ENCODE measurements around the gene FANK1. TPM values are rescaled to one million over a fixed set of nuclear protein-coding genes. Genes with fewer than 3 reads are reported as not detected.

Gene FANK1
- total and polyA plus RNA-seq, 2 donors (not counting 1 experiment from before 2014, with no cell fraction given), result 0.13 TPM; not detected in 1

DNA sequence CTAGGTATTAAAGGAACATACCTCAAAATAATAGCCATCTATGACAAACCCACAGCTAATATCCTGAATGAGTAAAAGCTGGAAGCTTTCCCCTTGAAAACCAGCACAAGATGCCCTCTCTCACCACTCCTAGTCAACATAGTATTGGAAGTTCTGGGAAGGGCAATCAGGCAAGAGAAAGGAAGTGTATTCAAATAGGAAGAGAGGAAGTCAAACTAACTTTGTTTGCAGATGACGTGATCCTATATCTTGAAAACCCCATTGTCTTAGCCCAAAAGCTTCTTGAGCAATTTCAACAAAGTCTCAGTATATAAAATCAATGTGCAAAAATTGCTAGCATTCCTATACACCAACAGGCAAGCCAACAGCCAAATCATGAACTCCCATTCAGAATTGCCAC lies 131.3 kb downstream of the FANK1 start:
- Histone ChIP-seq H3K4me2 (replicated peaks; ENCODE audit: low read depth, low read length, poor library complexity, severe bottlenecking) (no peak overlapping the region), H3K27ac (ENCODE audit: low read length in 2 of 2) (no peak overlapping the region), H3K36me3 (replicated peaks in 1 of 2; ENCODE audit: control extremely low read depth in 1 of 2, control insufficient read depth in 1 of 2, extremely low read depth in 1 of 2, insufficient read depth in 2 of 2, low read length in 1 of 2) (no peaks in the 10 kb centered on the region), H3K27me3 (replicated peaks in 1 of 4; ENCODE audit: control extremely low read depth in 1 of 4, control insufficient read depth in 3 of 4, insufficient read depth in 4 of 4, low read length in 3 of 4) (no peaks in the 10 kb centered on the region), H3K9ac (ENCODE audit: low read length) (no peak overlapping the region), H3K9me3 (ENCODE audit: control extremely low read depth in 1 of 3, control insufficient read depth in 2 of 3, insufficient read depth in 1 of 3, low read length in 2 of 3) (peaks cover 0 to 2% (median 0%) of the 10 kb centered on the region in 3 donors), H3K4me3 (ENCODE audit: control extremely low read depth in 1 of 5, extremely low read depth in 1 of 5, insufficient read depth in 1 of 5, low read depth in 2 of 5, low read length in 4 of 5) (no peak overlapping the region), H4K20me1 (ENCODE audit: control insufficient read depth, insufficient read depth, low read length, poor library complexity, severe bottlenecking) (no peaks in the 10 kb centered on the region), H3K4me1 (ENCODE audit: control insufficient read depth in 2 of 2, insufficient read depth in 2 of 2, low read length in 2 of 2) (no peaks in the 10 kb centered on the region), H3K79me2 (ENCODE audit: control insufficient read depth, insufficient read depth, low read length) (no peaks in the 10 kb centered on the region), H2AFZ (ENCODE audit: insufficient read depth, low read depth, low read length, poor library complexity, severe bottlenecking) (no peak overlapping the region)
- H3K27ac Mint-ChIP-seq, result no peak overlapping the region
- ChIA-PET CTCF (interaction anchor here (1.9 kb wide), 1 partner anchor 46 kb away, joined by 7 read pairs; no protein-coding TSS in a partner anchor), POLR2A (no interaction called here)
- intact Hi-C loops (cut with micrococcal nuclease), result no loop called here
- H3K9me3 Mint-ChIP-seq (ENCODE audit: insufficient read depth), result peaks cover 6% of the 10 kb centered on the region
- no peak for DNase-seq
- no peaks in the 10 kb centered on the region for H3K4me1 Mint-ChIP-seq
- ATAC-seq (ENCODE audit: low read depth), result no peak
- TF ChIP-seq CTCF (IDR thresholded peaks at IDR 0.05) (no peak), EZH2 (IDR thresholded peaks at IDR 0.05; ENCODE audit: borderline replicate concordance, insufficient read depth, low read depth, low read length, poor library complexity, severe bottlenecking) (no peak)
- H3K27me3 Mint-ChIP-seq, result no peaks in the 10 kb centered on the region
- whole genome bisulfite sequencing (ENCODE audit: insufficient coverage), result no CpG with 5 or more reads among the region's 1 CpG
- no peak overlapping the region for H3K4me3 Mint-ChIP-seq

GRCh38 chr10:126029999-126030398 lies 133.6 kb downstream of the FANK1 start:
- POLR2A ChIA-PET, result no interaction called here
- 40% methylated on average over 1 of the region's 3 CpGs for WGBS (ENCODE audit: insufficient coverage)
- Histone ChIP-seq H3K36me3 (replicated peaks in 1 of 2; ENCODE audit: control extremely low read depth in 1 of 2, control insufficient read depth in 1 of 2, extremely low read depth in 1 of 2, insufficient read depth in 2 of 2, low read length in 1 of 2) (no peaks in the 10 kb centered on the region), H2AFZ (ENCODE audit: insufficient read depth, low read depth, low read length, poor library complexity, severe bottlenecking) (no peak overlapping the region), H3K9me3 (ENCODE audit: control extremely low read depth in 1 of 3, control insufficient read depth in 2 of 3, insufficient read depth in 1 of 3, low read length in 2 of 3) (peaks cover 0 to 13% (median 0%) of the 10 kb centered on the region in 3 donors), H3K4me1 (ENCODE audit: control insufficient read depth in 2 of 2, insufficient read depth in 2 of 2, low read length in 2 of 2) (no peaks in the 10 kb centered on the region), H3K27me3 (replicated peaks in 1 of 4; ENCODE audit: control extremely low read depth in 1 of 4, control insufficient read depth in 3 of 4, insufficient read depth in 4 of 4, low read length in 3 of 4) (no peaks in the 10 kb centered on the region), H3K4me3 (ENCODE audit: control extremely low read depth in 1 of 5, extremely low read depth in 1 of 5, insufficient read depth in 1 of 5, low read depth in 2 of 5, low read length in 4 of 5) (no peak overlapping the region), H4K20me1 (ENCODE audit: control insufficient read depth, insufficient read depth, low read length, poor library complexity, severe bottlenecking) (no peaks in the 10 kb centered on the region), H3K4me2 (replicated peaks; ENCODE audit: low read depth, low read length, poor library complexity, severe bottlenecking) (no peak overlapping the region), H3K79me2 (ENCODE audit: control insufficient read depth, insufficient read depth, low read length) (no peaks in the 10 kb centered on the region), H3K9ac (ENCODE audit: low read length) (no peak overlapping the region), H3K27ac (ENCODE audit: low read length in 2 of 2) (no peak overlapping the region)
- CTCF ChIA-PET, result interaction anchor here (1.0 kb wide), 1 partner anchor 474 kb away, joined by 3 read pairs; no protein-coding TSS in a partner anchor
- intact Hi-C loops (cut with micrococcal nuclease), result no loop called here
- Mint-ChIP-seq H3K4me1 (no peaks in the 10 kb centered on the region), H3K9me3 (ENCODE audit: insufficient read depth) (peaks cover 11% of the 10 kb centered on the region), H3K4me3 (no peak overlapping the region), H3K27me3 (no peaks in the 10 kb centered on the region), H3K27ac (no peak overlapping the region)
- DNase-seq, result no peak
- TF ChIP-seq CTCF (IDR thresholded peaks at IDR 0.05) (no peak), EZH2 (IDR thresholded peaks at IDR 0.05; ENCODE audit: borderline replicate concordance, insufficient read depth, low read depth, low read length, poor library complexity, severe bottlenecking) (no peak)
- ATAC-seq (ENCODE audit: low read depth), result no peak
